Measurements from ENCODE around the gene A3GALT2.
A peak's percentile ranks its signal among the peaks of the same experiment; 100 is the strongest.

- TF ChIP-seq REST (IDR thresholded peaks at IDR 0.05; ENCODE audit: low read depth, low read length) (no peak), EP300 (IDR thresholded peaks at IDR 0.05; ENCODE audit: borderline replicate concordance in 1 of 2, low read depth in 1 of 2, low read length in 1 of 2) (no peak), CHD2 (IDR thresholded peaks at IDR 0.05; ENCODE audit: low read length, partially characterized antibody) (no peak), GABPA (IDR thresholded peaks at IDR 0.05; ENCODE audit: low read depth) (peak; percentile 45; the same call in 1 of the 2 replicates)
- TF ChIP-seq, protein P1, sequence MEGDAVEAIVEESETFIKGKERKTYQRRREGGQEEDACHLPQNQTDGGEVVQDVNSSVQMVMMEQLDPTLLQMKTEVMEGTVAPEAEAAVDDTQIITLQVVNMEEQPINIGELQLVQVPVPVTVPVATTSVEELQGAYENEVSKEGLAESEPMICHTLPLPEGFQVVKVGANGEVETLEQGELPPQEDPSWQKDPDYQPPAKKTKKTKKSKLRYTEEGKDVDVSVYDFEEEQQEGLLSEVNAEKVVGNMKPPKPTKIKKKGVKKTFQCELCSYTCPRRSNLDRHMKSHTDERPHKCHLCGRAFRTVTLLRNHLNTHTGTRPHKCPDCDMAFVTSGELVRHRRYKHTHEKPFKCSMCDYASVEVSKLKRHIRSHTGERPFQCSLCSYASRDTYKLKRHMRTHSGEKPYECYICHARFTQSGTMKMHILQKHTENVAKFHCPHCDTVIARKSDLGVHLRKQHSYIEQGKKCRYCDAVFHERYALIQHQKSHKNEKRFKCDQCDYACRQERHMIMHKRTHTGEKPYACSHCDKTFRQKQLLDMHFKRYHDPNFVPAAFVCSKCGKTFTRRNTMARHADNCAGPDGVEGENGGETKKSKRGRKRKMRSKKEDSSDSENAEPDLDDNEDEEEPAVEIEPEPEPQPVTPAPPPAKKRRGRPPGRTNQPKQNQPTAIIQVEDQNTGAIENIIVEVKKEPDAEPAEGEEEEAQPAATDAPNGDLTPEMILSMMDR (IDR thresholded peaks at IDR 0.05) = no peak
These were observed 29.1 kb upstream of the A3GALT2 start for GRCh38 chr1:33349778-33350610.

Data from SK-N-SH (cell line).